NT2/D1 (cell line): ENCODE measurements around the gene IRF3.

ENCODE experiments used
- SUZ12 ChIP-seq: IDR thresholded peaks from 2 replicates; pipeline ENCODE4 v1.6.1; 2011; ENCODE audit not compliant: insufficient read length, insufficient read depth; ENCODE audit errors: extremely low read depth
- YY1 ChIP-seq: IDR thresholded peaks from 2 replicates; pipeline ENCODE4 v1.6.1; 2011; ENCODE audit not compliant: insufficient read length, insufficient read depth
- ZNF274 ChIP-seq: IDR thresholded peaks from 2 replicates; pipeline ENCODE4 v1.6.1; 2011; ENCODE audit warnings: mild to moderate bottlenecking, low read depth, low read length

- TF ChIP-seq ZNF274 (no peak), SUZ12 (no peak), YY1 (no peak)
Measured at GRCh38 chr19:49701271-49701786, 35.7 kb upstream of the IRF3 start.
